GM23338 (cell line): ENCODE data around the gene MIPEP. TPM values are rescaled to one million over a fixed set of nuclear protein-coding genes. Genes with fewer than 3 reads are reported as not detected.

Source experiments
- ATAC-seq: fragments of 200-7000 bp; cut with Tn5 transposase; 3 replicates; pipeline ENCODE4 v1.9.1; 2020
- DNase-seq: peaks from one replicate; pipeline ENCODE4 v3.0.0-alpha.2; 2015; ENCODE audit warnings: low spot score
- H2AFZ ChIP-seq: fragments of 200-600 bp; sonication (generic); 2 replicates; pipeline ENCODE4 v1.8.0; 2016; ENCODE audit warnings: antibody characterized with exemption, mild to moderate bottlenecking, moderate library complexity
- H3F3A ChIP-seq: fragments of 200-600 bp; sonication (generic); replicated peaks from 2 replicates; pipeline ENCODE4 v1.8.0; 2017; ENCODE audit warnings: antibody characterized with exemption, mixed run types, low read depth
- H3K27ac ChIP-seq: fragments of 200-600 bp; sonication (generic); 2 replicates; pipeline ENCODE4 v1.6.1; 2016; ENCODE audit warnings: low read depth
- H3K27me3 ChIP-seq: fragments of 200-600 bp; sonication (generic); 2 replicates; pipeline ENCODE4 v1.8.0; 2016; ENCODE audit warnings: mild to moderate bottlenecking, mixed run types, moderate library complexity; ENCODE audit not compliant: insufficient read depth
- H3K36me3 ChIP-seq: fragments of 200-600 bp; sonication (generic); 2 replicates; pipeline ENCODE4 v1.8.0; 2016; ENCODE audit warnings: mild to moderate bottlenecking; ENCODE audit not compliant: insufficient read depth
- H3K4me1 ChIP-seq: fragments of 200-600 bp; sonication (generic); 2 replicates; pipeline ENCODE4 v1.8.0; 2016; ENCODE audit warnings: mild to moderate bottlenecking, moderate library complexity; ENCODE audit not compliant: insufficient read depth
- H3K4me2 ChIP-seq: fragments of 200-600 bp; sonication (generic); 2 replicates; pipeline ENCODE4 v1.7.1; 2017; ENCODE audit warnings: mixed run types
- H3K4me3 ChIP-seq: fragments of 200-600 bp; sonication (generic); 2 replicates; pipeline ENCODE4 v1.6.1; 2016; ENCODE audit warnings: mixed run types
- H3K79me2 ChIP-seq: fragments of 200-600 bp; sonication (generic); replicated peaks from 2 replicates; pipeline ENCODE4 v1.8.0; 2017; ENCODE audit warnings: mild to moderate bottlenecking; ENCODE audit not compliant: insufficient read depth
- H3K9me2 ChIP-seq: fragments of 200-600 bp; sonication (generic); 2 replicates; pipeline ENCODE4 v1.8.0; 2017; ENCODE audit not compliant: insufficient read depth
- H4K20me1 ChIP-seq: fragments of 200-600 bp; sonication (generic); replicated peaks from 2 replicates; pipeline ENCODE4 v1.8.0; 2017; ENCODE audit warnings: mild to moderate bottlenecking; ENCODE audit not compliant: insufficient read depth
- H3K27ac Mint-ChIP-seq: 2 replicates; pipeline ENCODE4 v1.8.0; 2020; ENCODE audit warnings: inconsistent platforms, mild to moderate bottlenecking, moderate library complexity, mixed read lengths
- H3K27me3 Mint-ChIP-seq: 3 replicates; pipeline ENCODE4 v1.8.0; 2022; ENCODE audit warnings: low read depth, mild to moderate bottlenecking, moderate library complexity, mixed read lengths, inconsistent platforms; ENCODE audit not compliant: insufficient read depth, poor library complexity
- H3K36me3 Mint-ChIP-seq: 3 replicates; pipeline ENCODE4 v1.8.0; 2021; ENCODE audit warnings: low read depth, mild to moderate bottlenecking, inconsistent platforms, moderate library complexity, mixed read lengths
- H3K4me1 Mint-ChIP-seq: 3 replicates; pipeline ENCODE4 v1.8.0; 2020; ENCODE audit warnings: mild to moderate bottlenecking, inconsistent platforms, mixed read lengths
- H3K4me3 Mint-ChIP-seq: 3 replicates; pipeline ENCODE4 v1.8.0; 2021; ENCODE audit warnings: moderate library complexity, mild to moderate bottlenecking, inconsistent platforms, mixed read lengths
- H3K9me3 Mint-ChIP-seq: 3 replicates; pipeline ENCODE4 v1.8.0; 2020; ENCODE audit warnings: moderate library complexity, mild to moderate bottlenecking, inconsistent platforms, mixed read lengths
- EZH2 ChIP-seq: fragments of 200-600 bp; sonication (generic); IDR thresholded peaks from one replicate; pipeline ENCODE4 v1.8.0; 2017; ENCODE audit warnings: antibody characterized with exemption, mild to moderate bottlenecking, low read depth; ENCODE audit not compliant: unreplicated experiment
- EZH2phosphoT487 ChIP-seq: fragments of 200-600 bp; sonication (generic); IDR thresholded peaks from one replicate; pipeline ENCODE4 v1.8.1; 2018; ENCODE audit warnings: antibody characterized with exemption; ENCODE audit not compliant: unreplicated experiment
- JUNB ChIP-seq: IDR thresholded peaks from one replicate; pipeline ENCODE4 v1.6.1; 2016; ENCODE audit warnings: antibody characterized with exemption; ENCODE audit not compliant: unreplicated experiment
- POLR2AphosphoS5 ChIP-seq: IDR thresholded peaks from 2 replicates; pipeline ENCODE4 v1.6.1; 2016; ENCODE audit warnings: antibody characterized with exemption, low read depth
- STAT1 ChIP-seq: IDR thresholded peaks from one replicate; pipeline ENCODE4 v1.6.1; 2016; ENCODE audit warnings: antibody characterized with exemption; ENCODE audit not compliant: unreplicated experiment
- ZNF114 ChIP-seq: fragments of 250-450 bp; sonication (Bioruptor Pico); IDR thresholded peaks from 2 replicates; pipeline ENCODE4 v1.5.0; 2020; ENCODE audit warnings: mild to moderate bottlenecking, moderate library complexity
- ZNF331 ChIP-seq: fragments of 250-450 bp; sonication (Bioruptor Pico); IDR thresholded peaks from 2 replicates; pipeline ENCODE4 v1.5.0; 2020; ENCODE audit warnings: low read depth, mild to moderate bottlenecking, moderate library complexity
- polyA plus RNA-seq: library from polyadenylated mRNA; unstranded; fragments of >200 nt; fragmentation: Nextera tagmentation; extraction: Ambion mirVana; gene quantifications from 2 replicates; pipeline ENCODE4 v1.2.1, GENCODE V29; 2016
- total RNA-seq: library from RNA; depleted of rRNA; stranded (reverse); fragments of >200 nt; shearing (Covaris generic); gene quantifications from 2 replicates; pipeline ENCODE4 v1.2.3, GENCODE V29; 2014
- TF ChIP-seq, protein P1 (sequence below): fragments of 250-450 bp; sonication (Bioruptor Pico); IDR thresholded peaks from 2 replicates; pipeline ENCODE4 v1.5.0; 2020; ENCODE audit warnings: mild to moderate bottlenecking, moderate library complexity
- TF ChIP-seq, protein P2 (sequence below): IDR thresholded peaks from 2 replicates; pipeline ENCODE4 v1.6.1; 2016; ENCODE audit warnings: antibody characterized with exemption
- TF ChIP-seq, protein P3 (sequence below), 2 experiments: fragments of 200-600 bp in 1 of 2; sonication (generic) in 1 of 2; conservative IDR thresholded peaks; 2 replicates each; pipeline versions ENCODE4 v1.5.1 to v1.6.1; 2016 to 2017; ENCODE audit warnings: antibody characterized with exemption in 2 of 2, low read depth in 2 of 2, mild to moderate bottlenecking in 2 of 2, moderate library complexity in 1 of 2

Gene MIPEP
- total and polyA plus RNA-seq, 2 experiments from 2014 or later: 20.8 to 22.5 TPM

DNA sequence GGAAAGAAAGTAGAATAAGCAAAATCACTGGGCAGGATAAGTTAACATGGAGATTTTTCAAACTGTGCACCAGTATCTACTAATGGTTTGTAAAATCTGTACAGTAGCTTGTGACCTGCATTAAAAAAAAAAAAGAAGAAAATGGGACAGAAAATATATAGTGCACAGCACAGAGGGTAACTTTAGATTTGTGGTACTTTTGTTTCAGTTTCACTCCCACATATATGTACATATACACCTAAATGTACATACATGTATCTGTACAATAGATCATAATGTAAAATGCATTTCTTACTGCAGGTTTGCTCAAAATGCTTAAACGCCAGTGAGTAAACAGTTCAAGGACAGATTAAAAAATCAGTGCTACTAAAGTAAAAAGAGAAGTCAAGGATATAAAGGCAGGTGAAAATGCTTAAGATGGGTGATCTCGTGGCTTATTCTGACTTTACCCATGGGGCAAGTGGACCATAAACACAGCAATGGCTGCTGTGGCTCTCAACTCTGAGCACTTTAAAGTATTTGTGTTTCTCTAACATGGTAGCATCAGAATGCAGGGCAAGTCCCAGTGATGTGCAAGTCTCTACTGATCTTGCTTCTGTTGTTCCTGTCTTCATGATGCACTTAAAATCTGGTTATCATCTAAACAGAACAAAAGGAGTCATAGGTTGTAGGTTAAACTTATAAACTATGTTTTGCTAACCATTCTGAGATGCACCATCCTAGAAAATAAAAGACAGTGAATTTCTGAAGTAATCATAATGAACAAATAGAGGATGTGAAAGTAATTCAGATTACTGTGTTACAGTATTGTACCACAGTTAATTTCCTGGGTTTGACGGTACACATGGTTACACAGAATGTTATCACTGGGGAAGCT lies 112.3 kb downstream of the MIPEP start:
- H3K4me2 ChIP-seq: no peak overlapping the region
- no peak for ATAC-seq
- no peaks in the 10 kb centered on the region for H3K27me3 ChIP-seq
- H3K4me1 ChIP-seq: no peaks in the 10 kb centered on the region
- no peaks in the 10 kb centered on the region for H4K20me1 ChIP-seq
- peaks cover 6% of the 10 kb centered on the region; the same call in 2 of the 3 replicates for H3K4me1 Mint-ChIP-seq
- no peak overlapping the region for H3K4me3 ChIP-seq
- no peak overlapping the region for H3K27ac Mint-ChIP-seq
- no peaks in the 10 kb centered on the region for H3K79me2 ChIP-seq
- DNase-seq: no peak
- peaks cover 25% of the 10 kb centered on the region for H3K9me3 Mint-ChIP-seq
- no peaks in the 10 kb centered on the region for H3F3A ChIP-seq
- H3K36me3 ChIP-seq: peaks cover 4% of the 10 kb centered on the region
- H3K4me3 Mint-ChIP-seq: no peak overlapping the region
- H3K27ac ChIP-seq: no peak overlapping the region
- TF ChIP-seq POLR2AphosphoS5 (no peak), JUNB (no peak), STAT1 (no peak), ZNF114 (CRISPR knock-in tag) (no peak), EZH2 (no peak), ZNF331 (CRISPR knock-in tag) (no peak), EZH2phosphoT487 (no peak)
- TF ChIP-seq, protein P1, sequence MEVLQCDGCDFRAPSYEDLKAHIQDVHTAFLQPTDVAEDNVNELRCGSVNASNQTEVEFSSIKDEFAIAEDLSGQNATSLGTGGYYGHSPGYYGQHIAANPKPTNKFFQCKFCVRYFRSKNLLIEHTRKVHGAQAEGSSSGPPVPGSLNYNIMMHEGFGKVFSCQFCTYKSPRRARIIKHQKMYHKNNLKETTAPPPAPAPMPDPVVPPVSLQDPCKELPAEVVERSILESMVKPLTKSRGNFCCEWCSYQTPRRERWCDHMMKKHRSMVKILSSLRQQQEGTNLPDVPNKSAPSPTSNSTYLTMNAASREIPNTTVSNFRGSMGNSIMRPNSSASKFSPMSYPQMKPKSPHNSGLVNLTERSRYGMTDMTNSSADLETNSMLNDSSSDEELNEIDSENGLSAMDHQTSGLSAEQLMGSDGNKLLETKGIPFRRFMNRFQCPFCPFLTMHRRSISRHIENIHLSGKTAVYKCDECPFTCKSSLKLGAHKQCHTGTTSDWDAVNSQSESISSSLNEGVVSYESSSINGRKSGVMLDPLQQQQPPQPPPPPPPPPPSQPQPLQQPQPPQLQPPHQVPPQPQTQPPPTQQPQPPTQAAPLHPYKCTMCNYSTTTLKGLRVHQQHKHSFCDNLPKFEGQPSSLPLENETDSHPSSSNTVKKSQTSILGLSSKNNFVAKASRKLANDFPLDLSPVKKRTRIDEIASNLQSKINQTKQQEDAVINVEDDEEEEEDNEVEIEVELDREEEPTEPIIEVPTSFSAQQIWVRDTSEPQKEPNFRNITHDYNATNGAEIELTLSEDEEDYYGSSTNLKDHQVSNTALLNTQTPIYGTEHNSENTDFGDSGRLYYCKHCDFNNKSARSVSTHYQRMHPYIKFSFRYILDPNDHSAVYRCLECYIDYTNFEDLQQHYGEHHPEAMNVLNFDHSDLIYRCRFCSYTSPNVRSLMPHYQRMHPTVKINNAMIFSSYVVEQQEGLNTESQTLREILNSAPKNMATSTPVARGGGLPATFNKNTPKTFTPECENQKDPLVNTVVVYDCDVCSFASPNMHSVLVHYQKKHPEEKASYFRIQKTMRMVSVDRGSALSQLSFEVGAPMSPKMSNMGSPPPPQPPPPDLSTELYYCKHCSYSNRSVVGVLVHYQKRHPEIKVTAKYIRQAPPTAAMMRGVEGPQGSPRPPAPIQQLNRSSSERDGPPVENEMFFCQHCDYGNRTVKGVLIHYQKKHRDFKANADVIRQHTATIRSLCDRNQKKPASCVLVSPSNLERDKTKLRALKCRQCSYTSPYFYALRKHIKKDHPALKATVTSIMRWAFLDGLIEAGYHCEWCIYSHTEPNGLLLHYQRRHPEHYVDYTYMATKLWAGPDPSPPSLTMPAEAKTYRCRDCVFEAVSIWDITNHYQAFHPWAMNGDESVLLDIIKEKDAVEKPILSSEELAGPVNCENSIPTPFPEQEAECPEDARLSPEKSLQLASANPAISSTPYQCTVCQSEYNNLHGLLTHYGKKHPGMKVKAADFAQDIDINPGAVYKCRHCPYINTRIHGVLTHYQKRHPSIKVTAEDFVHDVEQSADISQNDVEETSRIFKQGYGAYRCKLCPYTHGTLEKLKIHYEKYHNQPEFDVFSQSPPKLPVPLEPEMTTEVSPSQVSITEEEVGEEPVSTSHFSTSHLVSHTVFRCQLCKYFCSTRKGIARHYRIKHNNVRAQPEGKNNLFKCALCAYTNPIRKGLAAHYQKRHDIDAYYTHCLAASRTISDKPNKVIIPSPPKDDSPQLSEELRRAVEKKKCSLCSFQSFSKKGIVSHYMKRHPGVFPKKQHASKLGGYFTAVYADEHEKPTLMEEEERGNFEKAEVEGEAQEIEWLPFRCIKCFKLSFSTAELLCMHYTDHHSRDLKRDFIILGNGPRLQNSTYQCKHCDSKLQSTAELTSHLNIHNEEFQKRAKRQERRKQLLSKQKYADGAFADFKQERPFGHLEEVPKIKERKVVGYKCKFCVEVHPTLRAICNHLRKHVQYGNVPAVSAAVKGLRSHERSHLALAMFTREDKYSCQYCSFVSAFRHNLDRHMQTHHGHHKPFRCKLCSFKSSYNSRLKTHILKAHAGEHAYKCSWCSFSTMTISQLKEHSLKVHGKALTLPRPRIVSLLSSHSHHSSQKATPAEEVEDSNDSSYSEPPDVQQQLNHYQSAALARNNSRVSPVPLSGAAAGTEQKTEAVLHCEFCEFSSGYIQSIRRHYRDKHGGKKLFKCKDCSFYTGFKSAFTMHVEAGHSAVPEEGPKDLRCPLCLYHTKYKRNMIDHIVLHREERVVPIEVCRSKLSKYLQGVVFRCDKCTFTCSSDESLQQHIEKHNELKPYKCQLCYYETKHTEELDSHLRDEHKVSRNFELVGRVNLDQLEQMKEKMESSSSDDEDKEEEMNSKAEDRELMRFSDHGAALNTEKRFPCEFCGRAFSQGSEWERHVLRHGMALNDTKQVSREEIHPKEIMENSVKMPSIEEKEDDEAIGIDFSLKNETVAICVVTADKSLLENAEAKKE (CRISPR knock-in tag): no peak
- TF ChIP-seq, protein P2, sequence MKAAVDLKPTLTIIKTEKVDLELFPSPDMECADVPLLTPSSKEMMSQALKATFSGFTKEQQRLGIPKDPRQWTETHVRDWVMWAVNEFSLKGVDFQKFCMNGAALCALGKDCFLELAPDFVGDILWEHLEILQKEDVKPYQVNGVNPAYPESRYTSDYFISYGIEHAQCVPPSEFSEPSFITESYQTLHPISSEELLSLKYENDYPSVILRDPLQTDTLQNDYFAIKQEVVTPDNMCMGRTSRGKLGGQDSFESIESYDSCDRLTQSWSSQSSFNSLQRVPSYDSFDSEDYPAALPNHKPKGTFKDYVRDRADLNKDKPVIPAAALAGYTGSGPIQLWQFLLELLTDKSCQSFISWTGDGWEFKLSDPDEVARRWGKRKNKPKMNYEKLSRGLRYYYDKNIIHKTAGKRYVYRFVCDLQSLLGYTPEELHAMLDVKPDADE: no peak
- TF ChIP-seq, protein P3, sequence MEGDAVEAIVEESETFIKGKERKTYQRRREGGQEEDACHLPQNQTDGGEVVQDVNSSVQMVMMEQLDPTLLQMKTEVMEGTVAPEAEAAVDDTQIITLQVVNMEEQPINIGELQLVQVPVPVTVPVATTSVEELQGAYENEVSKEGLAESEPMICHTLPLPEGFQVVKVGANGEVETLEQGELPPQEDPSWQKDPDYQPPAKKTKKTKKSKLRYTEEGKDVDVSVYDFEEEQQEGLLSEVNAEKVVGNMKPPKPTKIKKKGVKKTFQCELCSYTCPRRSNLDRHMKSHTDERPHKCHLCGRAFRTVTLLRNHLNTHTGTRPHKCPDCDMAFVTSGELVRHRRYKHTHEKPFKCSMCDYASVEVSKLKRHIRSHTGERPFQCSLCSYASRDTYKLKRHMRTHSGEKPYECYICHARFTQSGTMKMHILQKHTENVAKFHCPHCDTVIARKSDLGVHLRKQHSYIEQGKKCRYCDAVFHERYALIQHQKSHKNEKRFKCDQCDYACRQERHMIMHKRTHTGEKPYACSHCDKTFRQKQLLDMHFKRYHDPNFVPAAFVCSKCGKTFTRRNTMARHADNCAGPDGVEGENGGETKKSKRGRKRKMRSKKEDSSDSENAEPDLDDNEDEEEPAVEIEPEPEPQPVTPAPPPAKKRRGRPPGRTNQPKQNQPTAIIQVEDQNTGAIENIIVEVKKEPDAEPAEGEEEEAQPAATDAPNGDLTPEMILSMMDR (conservative IDR thresholded peaks at IDR 0.05; ENCODE audit: low read depth in 2 of 2): no peak
- no peaks in the 10 kb centered on the region for H3K9me2 ChIP-seq
- no peak overlapping the region for H2AFZ ChIP-seq
- no peaks in the 10 kb centered on the region for H3K27me3 Mint-ChIP-seq
- peaks cover 24% of the 10 kb centered on the region for H3K36me3 Mint-ChIP-seq
